ENCODE data around the gene SLC26A9.

SLC26A9 gene

DNA sequence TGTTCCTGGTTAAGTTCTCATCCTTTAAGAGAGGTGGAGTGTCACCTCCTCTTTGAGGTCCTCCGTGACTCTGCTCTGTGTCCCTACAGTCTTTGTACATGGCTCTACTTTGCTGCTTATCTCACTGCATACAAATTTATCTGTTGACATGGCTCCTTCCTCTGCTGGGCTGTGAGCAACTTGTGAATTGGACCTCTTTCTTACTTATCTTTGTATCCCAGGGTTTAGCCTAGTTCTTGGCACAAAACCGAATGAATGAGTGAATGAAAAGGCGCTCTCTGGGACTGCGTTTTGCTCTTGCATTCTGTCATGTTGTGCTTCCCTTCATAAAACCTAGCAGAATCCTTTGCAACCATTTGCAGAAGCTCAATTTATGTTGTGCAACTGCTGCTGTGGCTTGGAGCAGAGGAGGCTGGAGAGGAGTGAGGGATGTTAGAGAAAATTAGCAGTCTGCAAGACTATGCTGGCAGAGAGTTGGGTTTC lies 12.4 kb downstream of the SLC26A9 start:
- no peak overlapping the region for H3K4me3 ChIP-seq (ENCODE audit: control insufficient read depth, low read depth, low read length)
- DNase-seq (ENCODE audit: low read depth), result peak; percentile 32

DNA sequence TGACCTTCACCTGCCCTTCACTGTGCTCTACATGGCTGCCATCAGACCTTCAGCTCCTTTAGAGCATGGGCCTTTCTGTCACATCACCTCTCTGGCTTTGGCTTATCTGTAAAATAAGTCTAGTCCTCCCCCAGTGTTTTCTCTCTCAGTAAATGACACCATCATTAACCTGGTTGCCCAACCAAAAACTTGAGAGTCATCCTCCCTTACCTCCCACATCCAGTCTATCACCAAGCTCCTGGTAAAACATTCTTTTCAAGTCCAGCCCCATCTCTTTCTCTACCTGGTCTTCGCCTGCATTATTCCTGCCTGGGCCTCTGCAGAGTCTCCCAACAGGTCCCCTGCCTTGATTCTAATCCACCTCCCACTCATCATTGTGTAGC lies 13.1 kb downstream of the SLC26A9 start:
- DNase-seq (ENCODE audit: low read depth), result no peak
- TF ChIP-seq, protein P1, sequence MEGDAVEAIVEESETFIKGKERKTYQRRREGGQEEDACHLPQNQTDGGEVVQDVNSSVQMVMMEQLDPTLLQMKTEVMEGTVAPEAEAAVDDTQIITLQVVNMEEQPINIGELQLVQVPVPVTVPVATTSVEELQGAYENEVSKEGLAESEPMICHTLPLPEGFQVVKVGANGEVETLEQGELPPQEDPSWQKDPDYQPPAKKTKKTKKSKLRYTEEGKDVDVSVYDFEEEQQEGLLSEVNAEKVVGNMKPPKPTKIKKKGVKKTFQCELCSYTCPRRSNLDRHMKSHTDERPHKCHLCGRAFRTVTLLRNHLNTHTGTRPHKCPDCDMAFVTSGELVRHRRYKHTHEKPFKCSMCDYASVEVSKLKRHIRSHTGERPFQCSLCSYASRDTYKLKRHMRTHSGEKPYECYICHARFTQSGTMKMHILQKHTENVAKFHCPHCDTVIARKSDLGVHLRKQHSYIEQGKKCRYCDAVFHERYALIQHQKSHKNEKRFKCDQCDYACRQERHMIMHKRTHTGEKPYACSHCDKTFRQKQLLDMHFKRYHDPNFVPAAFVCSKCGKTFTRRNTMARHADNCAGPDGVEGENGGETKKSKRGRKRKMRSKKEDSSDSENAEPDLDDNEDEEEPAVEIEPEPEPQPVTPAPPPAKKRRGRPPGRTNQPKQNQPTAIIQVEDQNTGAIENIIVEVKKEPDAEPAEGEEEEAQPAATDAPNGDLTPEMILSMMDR (conservative IDR thresholded peaks at IDR 0.05; ENCODE audit: control insufficient read depth, insufficient read depth, low read depth, low read length), result no peak
- H3K4me3 ChIP-seq (ENCODE audit: control insufficient read depth, low read depth, low read length), result no peak overlapping the region

More for the DNA sequence above, 12.4 kb downstream of the SLC26A9 start:
- TF ChIP-seq, protein P1 (conservative IDR thresholded peaks at IDR 0.05; ENCODE audit: control insufficient read depth, insufficient read depth, low read depth, low read length), result no peak

DNA sequence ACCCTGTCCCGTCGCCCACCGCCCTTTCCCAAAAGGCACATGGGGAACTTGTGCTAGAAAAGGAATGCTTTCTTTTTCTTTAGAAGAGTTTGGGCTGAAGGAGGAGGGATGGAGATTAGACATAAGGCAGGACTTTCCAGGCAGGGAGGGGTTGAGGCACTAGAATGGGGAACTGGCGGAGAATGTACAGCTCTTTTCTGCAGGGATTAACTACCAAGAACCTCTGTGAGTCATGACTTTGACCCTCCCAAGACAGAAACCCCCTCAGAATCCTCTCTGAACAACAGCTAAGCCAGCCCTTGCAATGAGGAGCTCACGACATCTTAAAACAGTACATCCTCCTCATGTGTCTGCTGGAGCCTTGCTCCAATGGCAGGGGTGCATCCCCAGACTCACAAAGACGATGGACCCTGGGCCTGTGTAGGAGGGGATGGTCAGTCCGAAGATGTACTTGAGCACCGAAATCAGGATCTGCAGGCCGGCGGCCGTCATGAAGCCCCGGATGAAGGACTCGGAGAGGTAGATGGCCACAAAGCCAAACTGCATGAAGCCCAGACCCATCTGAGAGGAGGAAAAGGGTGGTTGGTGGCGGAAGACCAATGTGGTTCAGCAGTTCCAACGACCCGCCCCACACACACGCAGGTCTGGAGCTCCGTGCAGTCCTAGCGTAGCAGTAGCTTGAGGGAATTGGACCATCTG lies 13.6 kb downstream of the SLC26A9 start:
- TF ChIP-seq, protein P1 (conservative IDR thresholded peaks at IDR 0.05; ENCODE audit: control insufficient read depth, insufficient read depth, low read depth, low read length), result no peak
- no peak for DNase-seq (ENCODE audit: low read depth)
- H3K4me3 ChIP-seq (ENCODE audit: control insufficient read depth, low read depth, low read length), result no peak overlapping the region

DNA sequence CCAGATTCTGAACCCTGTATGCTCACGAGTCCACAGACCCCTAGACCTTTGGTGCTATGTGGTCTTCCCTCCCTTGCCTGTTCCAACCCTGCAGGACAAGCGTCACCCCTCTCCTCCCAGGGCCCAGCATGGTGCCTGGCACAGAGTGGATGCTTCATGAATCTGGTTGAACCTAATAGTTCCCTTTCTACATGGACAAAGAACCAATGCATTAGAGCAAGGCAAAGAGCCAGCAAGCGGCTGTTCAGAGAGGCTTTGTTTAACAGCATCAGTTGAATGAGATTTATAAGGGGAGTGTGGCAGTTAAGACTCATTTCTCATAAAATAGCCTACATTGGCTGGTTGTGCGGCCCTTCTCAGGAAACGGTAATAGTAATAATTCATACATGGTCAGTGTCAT lies 14.9 kb downstream of the SLC26A9 start:
- TF ChIP-seq, protein P1 (conservative IDR thresholded peaks at IDR 0.05; ENCODE audit: control insufficient read depth, insufficient read depth, low read depth, low read length), result no peak
- no peak for DNase-seq (ENCODE audit: low read depth)

GRCh38 chr1:205927676-205928075 lies 15.6 kb downstream of the SLC26A9 start:
- no peak overlapping the region for H3K4me3 ChIP-seq (ENCODE audit: control insufficient read depth, low read depth, low read length)
- no peak for DNase-seq (ENCODE audit: low read depth)
- TF ChIP-seq, protein P1 (conservative IDR thresholded peaks at IDR 0.05; ENCODE audit: control insufficient read depth, insufficient read depth, low read depth, low read length), result no peak

More for the DNA sequence above, 14.9 kb downstream of the SLC26A9 start:
- no peak overlapping the region for H3K4me3 ChIP-seq (ENCODE audit: control insufficient read depth, low read depth, low read length)

GRCh38 chr1:205927247-205927646 lies 16.0 kb downstream of the SLC26A9 start:
- TF ChIP-seq, protein P1 (conservative IDR thresholded peaks at IDR 0.05; ENCODE audit: control insufficient read depth, insufficient read depth, low read depth, low read length), result no peak
- no peak for DNase-seq (ENCODE audit: low read depth)
- no peak overlapping the region for H3K4me3 ChIP-seq (ENCODE audit: control insufficient read depth, low read depth, low read length)

Measured in fibroblast of mammary gland (primary cell).